ENCODE measurements around the gene TRIM28. TPM values are rescaled to one million over a fixed set of nuclear protein-coding genes. Genes with fewer than 3 reads are reported as not detected.

Gene TRIM28
- total and polyA plus RNA-seq, 7 experiments from 2014 or later, result 55.3 to 564 (median 403) TPM

DNA sequence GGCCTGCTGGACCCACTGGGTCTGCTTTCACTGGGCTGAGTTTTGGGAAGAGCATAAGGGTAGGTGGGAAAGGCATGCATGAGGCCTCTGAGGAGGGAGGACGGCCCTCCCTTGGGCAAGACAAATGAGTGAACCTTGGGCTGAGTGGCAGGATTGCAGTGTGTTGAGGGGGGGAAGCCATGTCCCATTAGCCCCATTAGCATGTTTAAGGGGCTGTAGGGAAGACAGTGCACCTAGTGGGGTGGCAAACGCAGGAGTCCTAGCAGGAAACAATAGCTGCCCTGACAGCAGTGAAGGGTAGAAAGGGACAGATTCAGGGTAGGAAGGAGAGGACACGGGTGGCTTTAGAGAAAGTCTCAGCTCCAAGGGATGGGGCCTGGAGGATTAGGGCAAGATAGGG is 21.2 kb upstream of the TRIM28 start:
- Mint-ChIP-seq H3K4me3 (no peak overlapping the region), H3K9me3 (peaks cover 0 to 4% (median 0%) of the 10 kb centered on the region in 11 donors), H3K4me1 (peaks cover 22 to 29% (median 27%) of the 10 kb centered on the region in 7 donors), H3K27me3 (peaks cover 0 to 3% (median 0%) of the 10 kb centered on the region in 5 donors), H3K36me3 (peaks cover 0 to 6% (median 0%) of the 10 kb centered on the region in 5 donors), H3K27ac (peak overlapping the region in 2 of 9 donors; percentile 28 to 41)
- no peak for DNase-seq
- no peak overlapping the region for H3K27ac ChIP-seq (ENCODE audit: low read depth, low read length)
- no peaks in the 10 kb centered on the region for H3K9me3 ChIP-seq (ENCODE audit: control insufficient read depth in 2 of 3, low read length in 3 of 3)
- H3K27me3 ChIP-seq (ENCODE audit: control insufficient read depth in 2 of 2, insufficient read depth in 2 of 2, low read length in 2 of 2), result no peaks in the 10 kb centered on the region
- ChIA-PET CTCF (interaction anchor here (1.2 kb wide), 1 partner anchor 53 kb away, joined by 4 read pairs; no protein-coding TSS in a partner anchor), POLR2A (interaction anchor here (0.7 to 3.8 kb wide), 3 partner anchors 21 to 32 kb away, joined by 3 to 32 read pairs (median 5); partner anchors contain the start of genes CHMP2A and TRIM28)
- H3K36me3 ChIP-seq (ENCODE audit: control insufficient read depth in 2 of 3, insufficient read depth in 3 of 3, low read length in 3 of 3), result peaks cover 0 to under 1% (median 0%) of the 10 kb centered on the region in 3 experiments
- H3K4me3 ChIP-seq (ENCODE audit: low read length), result no peak overlapping the region
- H3K4me1 ChIP-seq (ENCODE audit: control insufficient read depth in 2 of 2, insufficient read depth in 2 of 2, low read length in 2 of 2), result peaks cover 10 to 12% of the 10 kb centered on the region in 2 donors
- no peak for ATAC-seq
- intact Hi-C loops (cut with micrococcal nuclease), result no loop called here

DNA sequence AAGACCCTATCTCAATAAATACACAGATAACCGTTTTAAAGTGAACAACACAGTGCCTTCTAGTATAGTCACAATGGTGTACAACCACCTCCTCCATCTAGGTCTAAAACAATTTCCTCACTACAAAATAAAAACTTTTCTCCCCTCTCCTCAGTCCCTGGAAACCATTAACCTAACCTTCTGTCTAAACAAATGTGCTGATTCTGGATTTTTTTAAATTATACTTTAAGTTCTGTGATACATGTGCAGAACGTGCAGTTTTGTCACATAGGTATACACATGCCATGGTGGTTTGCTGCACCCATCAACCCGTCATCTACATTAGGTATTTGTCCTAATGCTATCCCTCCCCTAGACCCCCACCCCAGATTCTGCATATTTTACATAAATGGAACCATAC is 14.5 kb upstream of the TRIM28 start:
- Histone ChIP-seq H3K4me3 (ENCODE audit: low read length) (no peak overlapping the region), H3K27ac (ENCODE audit: low read depth, low read length) (no peak overlapping the region), H3K27me3 (ENCODE audit: control insufficient read depth in 2 of 2, insufficient read depth in 2 of 2, low read length in 2 of 2) (no peaks in the 10 kb centered on the region), H3K36me3 (ENCODE audit: control insufficient read depth in 2 of 3, insufficient read depth in 3 of 3, low read length in 3 of 3) (no peaks in the 10 kb centered on the region), H3K4me1 (ENCODE audit: control insufficient read depth in 2 of 2, insufficient read depth in 2 of 2, low read length in 2 of 2) (no peaks in the 10 kb centered on the region), H3K9me3 (ENCODE audit: control insufficient read depth in 2 of 3, low read length in 3 of 3) (no peaks in the 10 kb centered on the region)
- H3K4me1 Mint-ChIP-seq, result no peaks in the 10 kb centered on the region
- no peak overlapping the region for H3K4me3 Mint-ChIP-seq
- H3K36me3 Mint-ChIP-seq, result no peaks in the 10 kb centered on the region
- H3K9me3 Mint-ChIP-seq, result no peaks in the 10 kb centered on the region
- H3K27me3 Mint-ChIP-seq, result peaks cover 0 to 7% (median 0%) of the 10 kb centered on the region in 5 donors
- no peak overlapping the region for H3K27ac Mint-ChIP-seq
- POLR2A ChIA-PET, result interaction anchor here (1.2 kb wide), 1 partner anchor 9 kb away, joined by 3 read pairs; no protein-coding TSS in a partner anchor
- DNase-seq (no peak), ATAC-seq (no peak)
- intact Hi-C loops (cut with micrococcal nuclease), result no loop called here
- CTCF ChIA-PET, result interaction anchor here (1.2 kb wide), 1 partner anchor 9 kb away, joined by 3 read pairs; no protein-coding TSS in a partner anchor

DNA sequence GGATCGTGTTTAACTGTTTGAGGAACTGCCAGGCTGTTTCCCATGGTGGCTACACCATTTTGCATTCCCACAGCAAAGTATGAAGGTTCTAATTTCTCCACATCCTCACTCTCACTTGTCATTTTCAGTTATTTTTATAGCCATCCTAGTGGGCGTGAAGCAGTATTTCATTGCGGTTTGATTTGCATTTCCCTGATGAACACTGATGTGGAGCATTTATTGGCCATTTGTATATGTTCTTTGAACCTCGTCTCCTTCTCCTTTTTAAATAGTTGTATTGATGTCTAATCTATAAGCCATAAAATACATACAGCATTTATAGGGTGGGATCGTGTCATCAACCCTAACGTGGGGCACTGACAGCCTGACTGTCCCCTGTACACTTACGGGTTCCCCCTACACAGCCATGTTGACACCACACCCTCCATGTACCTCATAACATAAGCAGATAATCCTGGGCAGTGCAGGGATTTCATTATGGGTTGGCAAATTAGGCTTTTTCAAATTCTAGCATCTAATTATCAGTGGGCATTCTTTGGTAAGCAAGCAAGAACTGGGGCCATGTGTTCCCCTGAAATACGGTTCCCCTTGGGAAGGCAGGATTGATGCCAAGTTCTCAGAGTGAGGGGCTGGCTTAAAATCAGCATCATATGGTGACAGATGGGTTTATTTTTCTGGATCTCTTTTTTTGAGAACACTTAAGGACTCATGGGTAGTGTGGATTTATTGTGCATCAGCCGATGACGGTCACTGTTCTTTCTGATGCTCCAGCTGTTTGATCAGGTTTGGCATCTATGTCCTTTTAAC is 12.6 kb upstream of the TRIM28 start:
- H3K27me3 Mint-ChIP-seq, result peaks cover 0 to 7% (median 0%) of the 10 kb centered on the region in 5 donors
- H3K36me3 ChIP-seq (ENCODE audit: control insufficient read depth in 2 of 3, insufficient read depth in 3 of 3, low read length in 3 of 3), result no peaks in the 10 kb centered on the region
- ChIA-PET CTCF (interaction anchor here (0.7 kb wide), 1 partner anchor 11 kb away, joined by 3 read pairs; the partner anchor contains the start of gene ZBTB45), POLR2A (interaction anchor here (1.6 kb wide), 1 partner anchor 11 kb away, joined by 4 read pairs; no protein-coding TSS in a partner anchor)
- H3K4me1 ChIP-seq (ENCODE audit: control insufficient read depth in 2 of 2, insufficient read depth in 2 of 2, low read length in 2 of 2), result no peaks in the 10 kb centered on the region
- H3K27ac ChIP-seq (ENCODE audit: low read depth, low read length), result no peak overlapping the region
- H3K4me3 ChIP-seq (ENCODE audit: low read length), result no peak overlapping the region
- H3K36me3 Mint-ChIP-seq, result no peaks in the 10 kb centered on the region
- no peaks in the 10 kb centered on the region for H3K9me3 ChIP-seq (ENCODE audit: control insufficient read depth in 2 of 3, low read length in 3 of 3)
- no peak overlapping the region for H3K27ac Mint-ChIP-seq
- no peak for ATAC-seq
- H3K9me3 Mint-ChIP-seq, result no peaks in the 10 kb centered on the region
- DNase-seq, result no peak
- H3K27me3 ChIP-seq (ENCODE audit: control insufficient read depth in 2 of 2, insufficient read depth in 2 of 2, low read length in 2 of 2), result no peaks in the 10 kb centered on the region
- H3K4me3 Mint-ChIP-seq, result no peak overlapping the region
- H3K4me1 Mint-ChIP-seq, result no peaks in the 10 kb centered on the region
- intact Hi-C loops (cut with micrococcal nuclease), result no loop called here

DNA sequence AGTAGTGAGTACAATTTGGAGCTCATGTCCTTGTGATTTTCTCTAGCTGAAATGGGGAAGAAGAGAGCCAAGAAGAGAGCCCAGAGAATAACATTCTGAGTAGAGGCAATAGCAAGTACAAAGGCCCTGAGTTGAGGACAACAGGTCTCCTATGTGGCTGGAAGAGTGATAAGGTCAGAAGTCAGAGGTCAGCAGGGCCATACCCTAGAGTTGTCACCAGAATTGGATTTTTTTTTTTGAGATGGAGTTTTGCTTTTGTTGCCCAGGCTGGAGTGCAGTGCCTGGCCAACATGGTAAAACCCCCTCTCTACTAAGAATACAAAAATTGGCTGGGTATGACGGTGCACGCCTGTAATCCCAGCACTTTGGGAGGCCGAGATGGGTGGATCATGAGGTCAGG is 8.0 kb upstream of the TRIM28 start:
- ATAC-seq (no peak), DNase-seq (no peak)
- Mint-ChIP-seq H3K9me3 (no peaks in the 10 kb centered on the region), H3K4me1 (peaks cover 5 to 16% (median 9%) of the 10 kb centered on the region in 7 donors), H3K4me3 (peak overlapping the region in 1 of 10 donors; percentile 41), H3K27ac (no peak overlapping the region), H3K36me3 (peaks cover 0 to 1% (median 0%) of the 10 kb centered on the region in 5 donors), H3K27me3 (peaks cover 0 to 25% (median 0%) of the 10 kb centered on the region in 5 donors)
- intact Hi-C loops (cut with micrococcal nuclease), result no loop called here
- Histone ChIP-seq H3K36me3 (ENCODE audit: control insufficient read depth in 2 of 3, insufficient read depth in 3 of 3, low read length in 3 of 3) (no peaks in the 10 kb centered on the region), H3K9me3 (ENCODE audit: control insufficient read depth in 2 of 3, low read length in 3 of 3) (no peaks in the 10 kb centered on the region), H3K27ac (ENCODE audit: low read depth, low read length) (no peak overlapping the region), H3K4me1 (ENCODE audit: control insufficient read depth in 2 of 2, insufficient read depth in 2 of 2, low read length in 2 of 2) (peaks cover 3 to 5% of the 10 kb centered on the region in 2 donors), H3K27me3 (ENCODE audit: control insufficient read depth in 2 of 2, insufficient read depth in 2 of 2, low read length in 2 of 2) (no peaks in the 10 kb centered on the region), H3K4me3 (ENCODE audit: low read length) (no peak overlapping the region)
- CTCF ChIA-PET, result interaction anchor here (0.7 kb wide), 1 partner anchor 60 kb away, joined by 4 read pairs; no protein-coding TSS in a partner anchor
- POLR2A ChIA-PET, result interaction anchor here (1.0 to 1.4 kb wide), 2 partner anchors 16 to 26 kb away, joined by 3 to 7 read pairs; partner anchors contain the start of gene ZBTB45

DNA sequence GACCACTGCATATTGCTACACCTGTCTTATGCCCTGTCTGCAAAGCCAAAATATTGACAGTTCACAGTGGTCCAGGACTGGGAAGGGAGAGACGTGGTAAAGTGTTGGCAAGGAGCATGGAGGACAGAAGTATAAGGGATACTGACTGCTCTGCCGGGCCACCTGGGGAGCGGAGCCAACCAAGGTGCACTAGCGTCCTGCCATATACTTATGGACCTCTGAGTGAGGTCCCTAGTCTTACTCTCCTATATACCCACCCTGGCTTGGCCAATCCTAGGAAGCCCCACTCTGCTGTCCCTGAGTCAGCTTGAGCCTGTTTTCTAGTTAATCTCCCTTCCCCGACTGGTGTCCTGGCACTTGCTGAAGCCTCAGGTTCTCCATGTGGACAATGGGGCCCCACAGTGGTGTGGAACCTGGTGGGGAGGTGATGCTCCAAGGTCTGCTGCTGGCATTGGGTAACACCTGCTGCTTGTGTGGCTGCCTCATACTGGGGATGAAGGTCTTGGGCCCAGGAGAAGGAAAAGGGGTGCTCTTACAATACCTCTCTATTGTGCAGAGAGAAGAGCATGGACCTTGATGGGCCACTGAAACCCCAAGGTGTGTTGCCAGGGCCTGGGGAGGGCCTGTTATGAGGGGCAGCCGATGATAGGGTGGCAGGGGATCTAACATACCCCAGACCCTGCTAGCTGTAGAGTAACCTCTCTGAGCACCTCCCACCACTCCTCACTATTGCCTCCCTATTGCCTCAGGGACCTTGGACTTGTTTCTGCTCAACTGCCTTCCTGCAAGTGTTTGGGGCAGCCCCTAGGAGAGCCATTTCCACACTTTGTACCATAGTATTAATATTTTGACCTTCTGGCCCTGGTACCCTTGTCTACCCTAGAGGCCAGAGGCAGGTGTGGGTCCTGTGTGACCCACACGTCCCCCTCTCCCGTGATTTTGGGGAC is 6.7 kb upstream of the TRIM28 start:
- Mint-ChIP-seq H3K36me3 (peaks cover 0 to 1% (median 0%) of the 10 kb centered on the region in 5 donors), H3K27me3 (peaks cover 0 to 26% (median 0%) of the 10 kb centered on the region in 5 donors), H3K27ac (peak overlapping the region in 2 of 9 donors; percentile 66 to 80), H3K4me3 (peak overlapping the region in 6 of 10 donors; percentile 14 to 78 (median 68)), H3K4me1 (peaks cover 5 to 16% (median 9%) of the 10 kb centered on the region in 7 donors), H3K9me3 (no peaks in the 10 kb centered on the region)
- intact Hi-C loops (cut with micrococcal nuclease), result no loop called here
- Histone ChIP-seq H3K4me1 (ENCODE audit: control insufficient read depth in 2 of 2, insufficient read depth in 2 of 2, low read length in 2 of 2) (peaks cover 3 to 5% of the 10 kb centered on the region in 2 donors), H3K27me3 (ENCODE audit: control insufficient read depth in 2 of 2, insufficient read depth in 2 of 2, low read length in 2 of 2) (no peaks in the 10 kb centered on the region), H3K27ac (ENCODE audit: low read depth, low read length) (no peak overlapping the region), H3K36me3 (ENCODE audit: control insufficient read depth in 2 of 3, insufficient read depth in 3 of 3, low read length in 3 of 3) (no peaks in the 10 kb centered on the region), H3K9me3 (ENCODE audit: control insufficient read depth in 2 of 3, low read length in 3 of 3) (no peaks in the 10 kb centered on the region), H3K4me3 (ENCODE audit: low read length) (no peak overlapping the region)
- ATAC-seq, result no peak
- no peak for DNase-seq
- POLR2A ChIA-PET, result interaction anchor here (0.7 to 1.5 kb wide), 3 partner anchors 8 to 26 kb away, joined by 3 to 4 read pairs (median 3); no protein-coding TSS in a partner anchor
- CTCF ChIA-PET, result no interaction called here

Data from naive thymus-derived CD4-positive, alpha-beta T cell (primary cell).